ENCODE measurements around the gene CHURC1.

Gene CHURC1

GRCh38 chr14:64944041-64944440 lies 29.8 kb downstream of the CHURC1 start:
- ATAC-seq (ENCODE audit: insufficient read depth, low read depth) (no peak), DNase-seq (no peak)
- Histone ChIP-seq H3K4me1 (ENCODE audit: insufficient read depth, low read length) (no peaks in the 10 kb centered on the region), H3K79me2 (ENCODE audit: insufficient read depth, low read length) (no peaks in the 10 kb centered on the region), H3K36me3 (ENCODE audit: insufficient read depth, low read length) (peaks cover 79% of the 10 kb centered on the region), H3K9ac (ENCODE audit: low read depth, low read length) (no peak overlapping the region), H4K20me1 (ENCODE audit: insufficient read depth, low read length) (peaks cover 7% of the 10 kb centered on the region; the same call in 1 of the 2 replicates), H3K4me2 (ENCODE audit: insufficient read depth, low read length) (no peak overlapping the region), H3K9me3 (ENCODE audit: insufficient read depth, low read length, severe bottlenecking) (no peaks in the 10 kb centered on the region), H3K4me3 (ENCODE audit: low read depth in 1 of 2, low read length in 2 of 2) (no peak overlapping the region), H2AFZ (ENCODE audit: low read depth, low read length) (no peak overlapping the region), H3K27me3 (ENCODE audit: insufficient read depth, low read length, poor library complexity) (no peaks in the 10 kb centered on the region), H3K27ac (ENCODE audit: low read length) (no peak overlapping the region)
- TF ChIP-seq, protein P1, sequence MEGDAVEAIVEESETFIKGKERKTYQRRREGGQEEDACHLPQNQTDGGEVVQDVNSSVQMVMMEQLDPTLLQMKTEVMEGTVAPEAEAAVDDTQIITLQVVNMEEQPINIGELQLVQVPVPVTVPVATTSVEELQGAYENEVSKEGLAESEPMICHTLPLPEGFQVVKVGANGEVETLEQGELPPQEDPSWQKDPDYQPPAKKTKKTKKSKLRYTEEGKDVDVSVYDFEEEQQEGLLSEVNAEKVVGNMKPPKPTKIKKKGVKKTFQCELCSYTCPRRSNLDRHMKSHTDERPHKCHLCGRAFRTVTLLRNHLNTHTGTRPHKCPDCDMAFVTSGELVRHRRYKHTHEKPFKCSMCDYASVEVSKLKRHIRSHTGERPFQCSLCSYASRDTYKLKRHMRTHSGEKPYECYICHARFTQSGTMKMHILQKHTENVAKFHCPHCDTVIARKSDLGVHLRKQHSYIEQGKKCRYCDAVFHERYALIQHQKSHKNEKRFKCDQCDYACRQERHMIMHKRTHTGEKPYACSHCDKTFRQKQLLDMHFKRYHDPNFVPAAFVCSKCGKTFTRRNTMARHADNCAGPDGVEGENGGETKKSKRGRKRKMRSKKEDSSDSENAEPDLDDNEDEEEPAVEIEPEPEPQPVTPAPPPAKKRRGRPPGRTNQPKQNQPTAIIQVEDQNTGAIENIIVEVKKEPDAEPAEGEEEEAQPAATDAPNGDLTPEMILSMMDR (IDR thresholded peaks at IDR 0.05; ENCODE audit: borderline replicate concordance, extremely low read depth, low read length, poor library complexity, severe bottlenecking) = no peak
- TF ChIP-seq EZH2 (IDR thresholded peaks at IDR 0.05; ENCODE audit: borderline replicate concordance, low read depth, low read length, severe bottlenecking) = no peak

GRCh38 chr14:64944861-64945260 lies 30.6 kb downstream of the CHURC1 start:
- H3K36me3 ChIP-seq (ENCODE audit: insufficient read depth, low read length) = peaks cover 76% of the 10 kb centered on the region
- no peaks in the 10 kb centered on the region for H3K79me2 ChIP-seq (ENCODE audit: insufficient read depth, low read length)
- no peaks in the 10 kb centered on the region for H3K27me3 ChIP-seq (ENCODE audit: insufficient read depth, low read length, poor library complexity)
- no peak overlapping the region for H3K9ac ChIP-seq (ENCODE audit: low read depth, low read length)
- no peaks in the 10 kb centered on the region for H3K4me1 ChIP-seq (ENCODE audit: insufficient read depth, low read length)
- H3K9me3 ChIP-seq (ENCODE audit: insufficient read depth, low read length, severe bottlenecking) = no peaks in the 10 kb centered on the region
- TF ChIP-seq EZH2 (IDR thresholded peaks at IDR 0.05; ENCODE audit: borderline replicate concordance, low read depth, low read length, severe bottlenecking) = no peak
- TF ChIP-seq, protein P1 (IDR thresholded peaks at IDR 0.05; ENCODE audit: borderline replicate concordance, extremely low read depth, low read length, poor library complexity, severe bottlenecking) = no peak
- H3K4me2 ChIP-seq (ENCODE audit: insufficient read depth, low read length) = no peak overlapping the region
- DNase-seq (no peak), ATAC-seq (ENCODE audit: insufficient read depth, low read depth) (no peak)
- no peak overlapping the region for H2AFZ ChIP-seq (ENCODE audit: low read depth, low read length)
- H3K27ac ChIP-seq (ENCODE audit: low read length) = no peak overlapping the region
- H3K4me3 ChIP-seq (ENCODE audit: low read depth in 1 of 2, low read length in 2 of 2) = no peak overlapping the region
- H4K20me1 ChIP-seq (ENCODE audit: insufficient read depth, low read length) = peaks cover 7% of the 10 kb centered on the region; the same call in 1 of the 2 replicates

- Histone ChIP-seq H3K27ac (ENCODE audit: low read length) (no peak overlapping the region), H3K4me3 (ENCODE audit: low read depth in 1 of 2, low read length in 2 of 2) (no peak overlapping the region), H2AFZ (ENCODE audit: low read depth, low read length) (no peak overlapping the region), H3K4me2 (ENCODE audit: insufficient read depth, low read length) (no peak overlapping the region), H3K4me1 (ENCODE audit: insufficient read depth, low read length) (no peaks in the 10 kb centered on the region), H3K9me3 (ENCODE audit: insufficient read depth, low read length, severe bottlenecking) (no peaks in the 10 kb centered on the region), H3K27me3 (ENCODE audit: insufficient read depth, low read length, poor library complexity) (no peaks in the 10 kb centered on the region), H3K9ac (ENCODE audit: low read depth, low read length) (no peak overlapping the region), H3K79me2 (ENCODE audit: insufficient read depth, low read length) (no peaks in the 10 kb centered on the region), H3K36me3 (ENCODE audit: insufficient read depth, low read length) (peaks cover 78% of the 10 kb centered on the region), H4K20me1 (ENCODE audit: insufficient read depth, low read length) (peaks cover 7% of the 10 kb centered on the region; the same call in 1 of the 2 replicates)
- ATAC-seq (ENCODE audit: insufficient read depth, low read depth) (no peak), DNase-seq (no peak)
- TF ChIP-seq, protein P1 (IDR thresholded peaks at IDR 0.05; ENCODE audit: borderline replicate concordance, extremely low read depth, low read length, poor library complexity, severe bottlenecking) = no peak
- no peak for TF ChIP-seq EZH2 (IDR thresholded peaks at IDR 0.05; ENCODE audit: borderline replicate concordance, low read depth, low read length, severe bottlenecking)
Observed at GRCh38 chr14:64945431-64946178, 31.4 kb downstream of the CHURC1 start.
